ENCODE measurements around the gene HRH2.

GRCh38 chr5:175753536-175754402, 95.9 kb downstream of the HRH2 start:
- TF ChIP-seq, protein P1, sequence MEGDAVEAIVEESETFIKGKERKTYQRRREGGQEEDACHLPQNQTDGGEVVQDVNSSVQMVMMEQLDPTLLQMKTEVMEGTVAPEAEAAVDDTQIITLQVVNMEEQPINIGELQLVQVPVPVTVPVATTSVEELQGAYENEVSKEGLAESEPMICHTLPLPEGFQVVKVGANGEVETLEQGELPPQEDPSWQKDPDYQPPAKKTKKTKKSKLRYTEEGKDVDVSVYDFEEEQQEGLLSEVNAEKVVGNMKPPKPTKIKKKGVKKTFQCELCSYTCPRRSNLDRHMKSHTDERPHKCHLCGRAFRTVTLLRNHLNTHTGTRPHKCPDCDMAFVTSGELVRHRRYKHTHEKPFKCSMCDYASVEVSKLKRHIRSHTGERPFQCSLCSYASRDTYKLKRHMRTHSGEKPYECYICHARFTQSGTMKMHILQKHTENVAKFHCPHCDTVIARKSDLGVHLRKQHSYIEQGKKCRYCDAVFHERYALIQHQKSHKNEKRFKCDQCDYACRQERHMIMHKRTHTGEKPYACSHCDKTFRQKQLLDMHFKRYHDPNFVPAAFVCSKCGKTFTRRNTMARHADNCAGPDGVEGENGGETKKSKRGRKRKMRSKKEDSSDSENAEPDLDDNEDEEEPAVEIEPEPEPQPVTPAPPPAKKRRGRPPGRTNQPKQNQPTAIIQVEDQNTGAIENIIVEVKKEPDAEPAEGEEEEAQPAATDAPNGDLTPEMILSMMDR (IDR thresholded peaks at IDR 0.05), result no peak
- TF ChIP-seq EZH2 (IDR thresholded peaks at IDR 0.05; ENCODE audit: borderline replicate concordance, insufficient read depth, low read depth, low read length, poor library complexity, severe bottlenecking), result no peak
